Measurements from ENCODE around the gene C10orf71. TPM values are rescaled to one million over a fixed set of nuclear protein-coding genes. Genes with fewer than 3 reads are reported as not detected.

C10orf71 gene
- total RNA-seq, 1 experiment from 2014 or later, result not detected

DNA sequence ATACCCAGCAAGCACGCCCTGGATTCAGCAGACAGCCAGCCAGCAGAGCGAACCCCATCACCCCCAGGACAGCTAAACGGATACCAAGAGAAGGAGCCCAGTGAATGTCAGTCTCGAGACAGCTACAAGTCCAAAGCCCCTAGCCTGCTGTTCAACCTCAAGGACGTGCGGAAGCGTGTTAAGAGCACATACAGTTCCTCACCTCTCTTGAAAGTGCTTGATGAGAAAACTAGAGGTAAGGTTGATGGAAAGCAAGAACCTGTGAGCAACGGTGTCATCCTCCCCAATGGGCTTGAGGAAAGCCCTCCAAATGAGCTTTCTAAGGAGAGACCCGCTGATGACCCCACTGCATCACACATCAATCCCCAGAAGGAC lies 24.9 kb downstream of the C10orf71 start:
- CTCF ChIA-PET, result no interaction called here
- H3K4me1 ChIP-seq (ENCODE audit: control insufficient read depth in 1 of 2, insufficient read depth in 2 of 2, low read length in 2 of 2), result no peaks in the 10 kb centered on the region
- H3K9me3 ChIP-seq (ENCODE audit: control insufficient read depth in 1 of 2, insufficient read depth in 1 of 2, low read depth in 1 of 2, low read length in 2 of 2), result no peaks in the 10 kb centered on the region
- H3K36me3 ChIP-seq (ENCODE audit: control insufficient read depth in 1 of 2, insufficient read depth in 2 of 2, low read length in 2 of 2), result no peaks in the 10 kb centered on the region
- peaks cover 34% of the 10 kb centered on the region for H3K27me3 ChIP-seq (ENCODE audit: insufficient read depth, low read length)
- ATAC-seq (no peak), DNase-seq (ENCODE audit: low read depth, low spot score) (no peak)
- POLR2A ChIA-PET, result no interaction called here
- no peak overlapping the region for H3K4me2 ChIP-seq (ENCODE audit: low read length)
- H3K4me3 ChIP-seq (replicated peaks in 1 of 2; ENCODE audit: low read depth in 1 of 2, low read length in 2 of 2), result no peak overlapping the region
- no peak overlapping the region for H3K9ac ChIP-seq (ENCODE audit: low read length)
- H4K20me1 ChIP-seq (ENCODE audit: insufficient read depth), result no peaks in the 10 kb centered on the region
- no peak overlapping the region for H2AFZ ChIP-seq (ENCODE audit: low read depth, low read length, poor library complexity, severe bottlenecking)
- H3K27ac ChIP-seq (ENCODE audit: low read depth, low read length), result no peak overlapping the region
- H3K9me2 ChIP-seq (ENCODE audit: insufficient read depth), result no peaks in the 10 kb centered on the region
- intact Hi-C loops (cut with micrococcal nuclease), result no loop called here
- TF ChIP-seq POLR2AphosphoS5 (IDR thresholded peaks at IDR 0.05; ENCODE audit: low read depth, low read length) (no peak), SIN3A (IDR thresholded peaks at IDR 0.05; ENCODE audit: low read depth) (no peak), ELF1 (IDR thresholded peaks at IDR 0.05; ENCODE audit: borderline replicate concordance, low read depth) (no peak), EZH2 (IDR thresholded peaks at IDR 0.05) (no peak)
- no TSS peak for BruUV-seq (replicated peaks)
- RAD21 ChIA-PET (ENCODE audit: low non-redundant PET in 1 of 2, low total read pairs in 2 of 2, uncharacterized antibody in 2 of 2, unreplicated experiment in 2 of 2), result no interaction called here
- H3K79me2 ChIP-seq (ENCODE audit: insufficient read depth, low read length), result no peaks in the 10 kb centered on the region

- Histone ChIP-seq H3K9me2 (ENCODE audit: insufficient read depth) (no peaks in the 10 kb centered on the region), H4K20me1 (ENCODE audit: insufficient read depth) (no peaks in the 10 kb centered on the region), H3K79me2 (ENCODE audit: insufficient read depth, low read length) (no peaks in the 10 kb centered on the region), H2AFZ (ENCODE audit: low read depth, low read length, poor library complexity, severe bottlenecking) (no peak overlapping the region), H3K4me3 (replicated peaks in 1 of 2; ENCODE audit: low read depth in 1 of 2, low read length in 2 of 2) (no peak overlapping the region), H3K9ac (ENCODE audit: low read length) (no peak overlapping the region), H3K27ac (ENCODE audit: low read depth, low read length) (no peak overlapping the region), H3K4me1 (ENCODE audit: control insufficient read depth in 1 of 2, insufficient read depth in 2 of 2, low read length in 2 of 2) (no peaks in the 10 kb centered on the region), H3K4me2 (ENCODE audit: low read length) (no peak overlapping the region), H3K27me3 (ENCODE audit: insufficient read depth, low read length) (peaks cover 36% of the 10 kb centered on the region), H3K36me3 (ENCODE audit: control insufficient read depth in 1 of 2, insufficient read depth in 2 of 2, low read length in 2 of 2) (no peaks in the 10 kb centered on the region), H3K9me3 (ENCODE audit: control insufficient read depth in 1 of 2, insufficient read depth in 1 of 2, low read depth in 1 of 2, low read length in 2 of 2) (no peaks in the 10 kb centered on the region)
- ATAC-seq (no peak), DNase-seq (ENCODE audit: low read depth, low spot score) (no peak)
- ChIA-PET CTCF (no interaction called here), POLR2A (no interaction called here), RAD21 (ENCODE audit: low non-redundant PET in 1 of 2, low total read pairs in 2 of 2, uncharacterized antibody in 2 of 2, unreplicated experiment in 2 of 2) (no interaction called here)
- TF ChIP-seq, protein P1, sequence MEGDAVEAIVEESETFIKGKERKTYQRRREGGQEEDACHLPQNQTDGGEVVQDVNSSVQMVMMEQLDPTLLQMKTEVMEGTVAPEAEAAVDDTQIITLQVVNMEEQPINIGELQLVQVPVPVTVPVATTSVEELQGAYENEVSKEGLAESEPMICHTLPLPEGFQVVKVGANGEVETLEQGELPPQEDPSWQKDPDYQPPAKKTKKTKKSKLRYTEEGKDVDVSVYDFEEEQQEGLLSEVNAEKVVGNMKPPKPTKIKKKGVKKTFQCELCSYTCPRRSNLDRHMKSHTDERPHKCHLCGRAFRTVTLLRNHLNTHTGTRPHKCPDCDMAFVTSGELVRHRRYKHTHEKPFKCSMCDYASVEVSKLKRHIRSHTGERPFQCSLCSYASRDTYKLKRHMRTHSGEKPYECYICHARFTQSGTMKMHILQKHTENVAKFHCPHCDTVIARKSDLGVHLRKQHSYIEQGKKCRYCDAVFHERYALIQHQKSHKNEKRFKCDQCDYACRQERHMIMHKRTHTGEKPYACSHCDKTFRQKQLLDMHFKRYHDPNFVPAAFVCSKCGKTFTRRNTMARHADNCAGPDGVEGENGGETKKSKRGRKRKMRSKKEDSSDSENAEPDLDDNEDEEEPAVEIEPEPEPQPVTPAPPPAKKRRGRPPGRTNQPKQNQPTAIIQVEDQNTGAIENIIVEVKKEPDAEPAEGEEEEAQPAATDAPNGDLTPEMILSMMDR (IDR thresholded peaks at IDR 0.05 in 2 of 3, conservative IDR thresholded peaks at IDR 0.05 in 1 of 3; ENCODE audit: borderline replicate concordance in 1 of 3, insufficient read depth in 1 of 3, low read depth in 2 of 3, low read length in 2 of 3), result peak in 2 of 3 experiments; percentile 17 to 20; a peak in 2 of 6 replicates
- peak; percentile 47 for TF ChIP-seq RAD21 (IDR thresholded peaks at IDR 0.05; ENCODE audit: low read depth)
- no peak for TF ChIP-seq CBX3 (IDR thresholded peaks at IDR 0.05; ENCODE audit: low read depth)
- intact Hi-C loops (cut with micrococcal nuclease), result no loop called here
- BruUV-seq (replicated peaks), result no TSS peak
Measured at GRCh38 chr10:49324711-49325110, 25.7 kb downstream of the C10orf71 start.

Data from HCT116 (cell line).